LNCaP clone FGC (cell line): ENCODE data around the gene SSH2.
"Not testable (repeated sequence)": the region's sequence is repeated elsewhere in the genome, so short reads cannot be mapped to it uniquely, and the experiment has no call there.

Experiments
- DNase-seq: peaks from one replicate; pipeline ENCODE4 v3.0.0-alpha.2; 2011; ENCODE audit warnings: low read depth
- H3K4me3 ChIP-seq: 2 replicates; pipeline ENCODE4 v1.5.1; 2011; ENCODE audit warnings: mild to moderate bottlenecking, low read depth, low read length, control low read depth
- CTCF ChIP-seq: IDR thresholded peaks from 2 replicates; pipeline ENCODE4 v1.5.1; 2012; ENCODE audit warnings: mild to moderate bottlenecking; ENCODE audit not compliant: control insufficient read depth, insufficient read depth; ENCODE audit errors: extremely low read depth

Gene SSH2

GRCh38 chr17:29911641-29912177, 18.3 kb downstream of the SSH2 start:
- no peak for TF ChIP-seq CTCF
- no peak for DNase-seq
- no peak overlapping the region for H3K4me3 ChIP-seq

- DNase-seq = no peak
- H3K4me3 ChIP-seq = no peak overlapping the region
- TF ChIP-seq CTCF = no peak
Measured at GRCh38 chr17:29909236-29910003, 20.6 kb downstream of the SSH2 start.

- DNase-seq = no peak
- no peak for TF ChIP-seq CTCF
Measured at GRCh38 chr17:29906969-29907368, 23.1 kb downstream of the SSH2 start.

GRCh38 chr17:29905879-29906167, 24.2 kb downstream of the SSH2 start:
- H3K4me3 ChIP-seq = no peak overlapping the region
- no peak for TF ChIP-seq CTCF
- no peak for DNase-seq

More at GRCh38 chr17:29906969-29907368, 23.1 kb downstream of the SSH2 start:
- no peak overlapping the region for H3K4me3 ChIP-seq

DNA sequence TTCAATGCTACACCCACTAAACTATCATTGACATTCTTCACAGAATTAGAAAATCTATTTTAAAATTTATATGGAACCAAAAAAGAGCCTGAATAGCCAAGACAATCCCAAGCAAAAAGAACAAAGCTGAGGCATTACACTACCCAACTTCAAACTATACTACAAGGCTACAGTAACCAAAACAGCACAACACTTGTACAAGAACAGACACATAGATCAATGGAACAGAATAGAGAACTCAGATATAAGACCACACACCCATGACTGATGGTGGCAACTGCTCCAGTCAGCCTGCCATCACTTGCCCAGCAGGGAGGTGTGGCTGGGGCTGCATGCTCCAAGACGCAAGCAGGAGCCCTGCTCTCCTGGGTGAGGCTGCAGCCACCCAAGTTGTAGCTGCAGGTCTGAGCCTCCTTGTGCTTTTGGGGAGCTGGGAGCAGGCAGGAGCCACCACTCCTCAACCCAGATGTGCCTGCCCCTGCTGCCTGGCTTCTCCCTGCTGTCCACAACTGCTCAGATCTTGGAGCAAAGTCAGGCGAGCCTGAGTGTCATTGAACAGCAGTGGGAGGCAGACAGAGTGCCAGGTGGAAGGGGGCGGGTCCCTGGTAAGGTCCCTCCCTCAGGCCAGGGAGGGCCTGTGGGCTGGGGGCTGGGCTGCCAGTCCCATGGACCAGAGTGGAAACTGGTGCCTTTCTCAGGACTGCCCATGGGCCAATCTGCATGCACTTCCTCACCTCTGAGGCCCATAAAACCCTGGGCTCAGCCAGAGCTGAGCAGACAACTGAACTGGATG, 24.7 kb downstream of the SSH2 start:
- no peak for DNase-seq
- TF ChIP-seq CTCF = no peak
- H3K4me3 ChIP-seq = no peak overlapping the region

DNA sequence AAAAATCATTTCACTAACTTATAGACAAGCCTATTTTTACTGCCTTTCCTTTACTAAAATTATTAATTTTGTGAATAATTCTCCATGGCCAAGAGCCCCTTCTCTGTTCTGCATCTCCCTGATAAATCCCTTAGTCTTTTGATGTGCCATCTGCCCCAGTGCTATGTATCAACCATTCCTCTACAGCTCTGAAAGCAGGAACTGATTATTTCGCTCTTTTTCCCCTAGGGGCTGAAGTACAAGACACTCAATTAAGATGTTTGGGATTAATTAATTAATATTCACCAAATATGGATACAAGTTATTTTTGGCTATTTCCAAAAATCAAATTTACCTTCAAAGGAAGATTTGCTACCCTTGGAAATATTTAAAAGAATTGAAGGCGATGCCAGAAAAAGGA, 26.6 kb downstream of the SSH2 start:
- no peak overlapping the region for H3K4me3 ChIP-seq
- TF ChIP-seq CTCF = no peak
- DNase-seq = no peak

DNA sequence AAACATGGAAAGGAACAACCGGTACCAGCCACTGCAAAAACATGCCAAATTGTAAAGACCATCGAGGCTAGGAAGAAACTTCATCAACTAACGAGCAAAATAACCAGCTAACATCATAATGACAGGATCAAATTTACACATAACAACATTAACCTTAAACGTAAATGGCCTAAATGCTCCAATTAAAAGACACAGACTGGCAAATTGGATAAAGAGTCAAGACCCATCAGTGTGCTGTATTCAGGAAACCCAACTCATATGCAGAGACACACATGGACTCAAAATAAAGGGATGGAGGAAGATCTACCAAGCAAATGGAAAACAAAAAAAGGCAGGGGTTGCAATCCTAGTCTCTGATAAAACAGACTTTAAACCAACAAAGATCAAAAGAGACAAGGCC, 32.9 kb downstream of the SSH2 start:
- not testable (repeated sequence) for H3K4me3 ChIP-seq, DNase-seq
